ENCODE results near the gene MPG.

GRCh38 chr16:55571-56136 lies 22.4 kb upstream of the MPG start:
- TF ChIP-seq REST (IDR thresholded peaks at IDR 0.05; ENCODE audit: low read depth): no peak
- no peak for TF ChIP-seq MAX (IDR thresholded peaks at IDR 0.05)
- no peak for TF ChIP-seq ZBTB7A (IDR thresholded peaks at IDR 0.05; ENCODE audit: low read depth)
- no peak for TF ChIP-seq RAD21 (IDR thresholded peaks at IDR 0.05; ENCODE audit: low read depth)
- no peak for TF ChIP-seq YY1 (IDR thresholded peaks at IDR 0.05; ENCODE audit: low read depth)
- TF ChIP-seq TCF12 (IDR thresholded peaks at IDR 0.05; ENCODE audit: low read depth): no peak
- TF ChIP-seq FOXM1 (IDR thresholded peaks at IDR 0.05; ENCODE audit: borderline replicate concordance, low read depth): no peak
- TF ChIP-seq EP300 (IDR thresholded peaks at IDR 0.05; ENCODE audit: borderline replicate concordance): no peak
- no peak for TF ChIP-seq CREB1 (IDR thresholded peaks at IDR 0.05; ENCODE audit: low read depth)
- TF ChIP-seq NFIC (IDR thresholded peaks at IDR 0.05): no peak
- TF ChIP-seq USF1 (IDR thresholded peaks at IDR 0.05): no peak
- no peak for TF ChIP-seq TAF1 (IDR thresholded peaks at IDR 0.05; ENCODE audit: low read depth)
- TF ChIP-seq CEBPB (IDR thresholded peaks at IDR 0.05): no peak

Measured in Ishikawa (cell line).